GM23338 (cell line): Measurements from ENCODE around the gene RNASEH2C. TPM values are rescaled to one million over a fixed set of nuclear protein-coding genes. Genes with fewer than 3 reads are reported as not detected.

Experiments used
- CREB1 ChIP-seq: fragments of 250-450 bp; sonication (Bioruptor Pico); IDR thresholded peaks from 2 replicates; pipeline ENCODE4 v1.5.0; 2020; ENCODE audit warnings: low read depth, mild to moderate bottlenecking, moderate library complexity
- EZH2 ChIP-seq: fragments of 200-600 bp; sonication (generic); IDR thresholded peaks from one replicate; pipeline ENCODE4 v1.8.0; 2017; ENCODE audit warnings: antibody characterized with exemption, mild to moderate bottlenecking, low read depth; ENCODE audit not compliant: unreplicated experiment
- EZH2phosphoT487 ChIP-seq: fragments of 200-600 bp; sonication (generic); IDR thresholded peaks from one replicate; pipeline ENCODE4 v1.8.1; 2018; ENCODE audit warnings: antibody characterized with exemption; ENCODE audit not compliant: unreplicated experiment
- JUNB ChIP-seq: IDR thresholded peaks from one replicate; pipeline ENCODE4 v1.6.1; 2016; ENCODE audit warnings: antibody characterized with exemption; ENCODE audit not compliant: unreplicated experiment
- NANOG ChIP-seq: IDR thresholded peaks from 2 replicates; pipeline ENCODE4 v1.6.1; 2016; ENCODE audit warnings: antibody characterized with exemption, borderline replicate concordance
- POLR2AphosphoS5 ChIP-seq: IDR thresholded peaks from 2 replicates; pipeline ENCODE4 v1.6.1; 2016; ENCODE audit warnings: antibody characterized with exemption, low read depth
- STAT1 ChIP-seq: IDR thresholded peaks from one replicate; pipeline ENCODE4 v1.6.1; 2016; ENCODE audit warnings: antibody characterized with exemption; ENCODE audit not compliant: unreplicated experiment
- ZNF114 ChIP-seq: fragments of 250-450 bp; sonication (Bioruptor Pico); IDR thresholded peaks from 2 replicates; pipeline ENCODE4 v1.5.0; 2020; ENCODE audit warnings: mild to moderate bottlenecking, moderate library complexity
- ZNF331 ChIP-seq: fragments of 250-450 bp; sonication (Bioruptor Pico); IDR thresholded peaks from 2 replicates; pipeline ENCODE4 v1.5.0; 2020; ENCODE audit warnings: low read depth, mild to moderate bottlenecking, moderate library complexity
- polyA plus RNA-seq: library from polyadenylated mRNA; unstranded; fragments of >200 nt; fragmentation: Nextera tagmentation; extraction: Ambion mirVana; gene quantifications from 2 replicates; pipeline ENCODE4 v1.2.1, GENCODE V29; 2016
- total RNA-seq: library from RNA; depleted of rRNA; stranded (reverse); fragments of >200 nt; shearing (Covaris generic); gene quantifications from 2 replicates; pipeline ENCODE4 v1.2.3, GENCODE V29; 2014
- TF ChIP-seq, protein P1 (sequence below): fragments of 250-450 bp; sonication (Bioruptor Pico); IDR thresholded peaks from 2 replicates; pipeline ENCODE4 v1.5.0; 2020; ENCODE audit warnings: mild to moderate bottlenecking, moderate library complexity
- TF ChIP-seq, protein P2 (sequence below): IDR thresholded peaks from one replicate; pipeline ENCODE4 v1.6.1; 2018; ENCODE audit warnings: antibody characterized with exemption; ENCODE audit not compliant: unreplicated experiment
- TF ChIP-seq, protein P3 (sequence below), 2 experiments: fragments of 200-600 bp in 1 of 2; sonication (generic) in 1 of 2; conservative IDR thresholded peaks; 2 replicates each; pipeline versions ENCODE4 v1.5.1 to v1.6.1; 2016 to 2017; ENCODE audit warnings: antibody characterized with exemption in 2 of 2, low read depth in 2 of 2, mild to moderate bottlenecking in 2 of 2, moderate library complexity in 1 of 2

Gene RNASEH2C
- total and polyA plus RNA-seq, 2 experiments from 2014 or later: 37.8 to 73.2 TPM

DNA sequence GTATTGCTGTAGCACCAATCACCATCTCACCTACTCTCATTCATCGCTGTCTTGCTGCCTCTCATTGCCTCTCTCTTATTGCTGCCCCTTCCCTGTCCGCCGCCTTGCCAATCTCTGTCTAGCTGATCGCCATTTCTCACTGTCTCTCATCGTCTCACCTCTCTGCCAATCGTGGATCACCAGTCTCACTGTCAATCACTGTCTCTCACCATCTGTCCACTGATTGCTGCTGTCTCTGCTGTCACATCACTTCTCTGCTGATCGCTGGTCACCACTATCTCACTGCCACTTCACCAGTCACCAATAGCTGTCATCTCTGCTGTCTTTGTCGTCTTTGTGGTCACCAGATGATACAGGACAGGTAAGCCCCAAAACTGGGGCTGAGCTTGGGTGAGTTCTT, 20.6 kb upstream of the RNASEH2C start (continued):
- TF ChIP-seq, protein P1, sequence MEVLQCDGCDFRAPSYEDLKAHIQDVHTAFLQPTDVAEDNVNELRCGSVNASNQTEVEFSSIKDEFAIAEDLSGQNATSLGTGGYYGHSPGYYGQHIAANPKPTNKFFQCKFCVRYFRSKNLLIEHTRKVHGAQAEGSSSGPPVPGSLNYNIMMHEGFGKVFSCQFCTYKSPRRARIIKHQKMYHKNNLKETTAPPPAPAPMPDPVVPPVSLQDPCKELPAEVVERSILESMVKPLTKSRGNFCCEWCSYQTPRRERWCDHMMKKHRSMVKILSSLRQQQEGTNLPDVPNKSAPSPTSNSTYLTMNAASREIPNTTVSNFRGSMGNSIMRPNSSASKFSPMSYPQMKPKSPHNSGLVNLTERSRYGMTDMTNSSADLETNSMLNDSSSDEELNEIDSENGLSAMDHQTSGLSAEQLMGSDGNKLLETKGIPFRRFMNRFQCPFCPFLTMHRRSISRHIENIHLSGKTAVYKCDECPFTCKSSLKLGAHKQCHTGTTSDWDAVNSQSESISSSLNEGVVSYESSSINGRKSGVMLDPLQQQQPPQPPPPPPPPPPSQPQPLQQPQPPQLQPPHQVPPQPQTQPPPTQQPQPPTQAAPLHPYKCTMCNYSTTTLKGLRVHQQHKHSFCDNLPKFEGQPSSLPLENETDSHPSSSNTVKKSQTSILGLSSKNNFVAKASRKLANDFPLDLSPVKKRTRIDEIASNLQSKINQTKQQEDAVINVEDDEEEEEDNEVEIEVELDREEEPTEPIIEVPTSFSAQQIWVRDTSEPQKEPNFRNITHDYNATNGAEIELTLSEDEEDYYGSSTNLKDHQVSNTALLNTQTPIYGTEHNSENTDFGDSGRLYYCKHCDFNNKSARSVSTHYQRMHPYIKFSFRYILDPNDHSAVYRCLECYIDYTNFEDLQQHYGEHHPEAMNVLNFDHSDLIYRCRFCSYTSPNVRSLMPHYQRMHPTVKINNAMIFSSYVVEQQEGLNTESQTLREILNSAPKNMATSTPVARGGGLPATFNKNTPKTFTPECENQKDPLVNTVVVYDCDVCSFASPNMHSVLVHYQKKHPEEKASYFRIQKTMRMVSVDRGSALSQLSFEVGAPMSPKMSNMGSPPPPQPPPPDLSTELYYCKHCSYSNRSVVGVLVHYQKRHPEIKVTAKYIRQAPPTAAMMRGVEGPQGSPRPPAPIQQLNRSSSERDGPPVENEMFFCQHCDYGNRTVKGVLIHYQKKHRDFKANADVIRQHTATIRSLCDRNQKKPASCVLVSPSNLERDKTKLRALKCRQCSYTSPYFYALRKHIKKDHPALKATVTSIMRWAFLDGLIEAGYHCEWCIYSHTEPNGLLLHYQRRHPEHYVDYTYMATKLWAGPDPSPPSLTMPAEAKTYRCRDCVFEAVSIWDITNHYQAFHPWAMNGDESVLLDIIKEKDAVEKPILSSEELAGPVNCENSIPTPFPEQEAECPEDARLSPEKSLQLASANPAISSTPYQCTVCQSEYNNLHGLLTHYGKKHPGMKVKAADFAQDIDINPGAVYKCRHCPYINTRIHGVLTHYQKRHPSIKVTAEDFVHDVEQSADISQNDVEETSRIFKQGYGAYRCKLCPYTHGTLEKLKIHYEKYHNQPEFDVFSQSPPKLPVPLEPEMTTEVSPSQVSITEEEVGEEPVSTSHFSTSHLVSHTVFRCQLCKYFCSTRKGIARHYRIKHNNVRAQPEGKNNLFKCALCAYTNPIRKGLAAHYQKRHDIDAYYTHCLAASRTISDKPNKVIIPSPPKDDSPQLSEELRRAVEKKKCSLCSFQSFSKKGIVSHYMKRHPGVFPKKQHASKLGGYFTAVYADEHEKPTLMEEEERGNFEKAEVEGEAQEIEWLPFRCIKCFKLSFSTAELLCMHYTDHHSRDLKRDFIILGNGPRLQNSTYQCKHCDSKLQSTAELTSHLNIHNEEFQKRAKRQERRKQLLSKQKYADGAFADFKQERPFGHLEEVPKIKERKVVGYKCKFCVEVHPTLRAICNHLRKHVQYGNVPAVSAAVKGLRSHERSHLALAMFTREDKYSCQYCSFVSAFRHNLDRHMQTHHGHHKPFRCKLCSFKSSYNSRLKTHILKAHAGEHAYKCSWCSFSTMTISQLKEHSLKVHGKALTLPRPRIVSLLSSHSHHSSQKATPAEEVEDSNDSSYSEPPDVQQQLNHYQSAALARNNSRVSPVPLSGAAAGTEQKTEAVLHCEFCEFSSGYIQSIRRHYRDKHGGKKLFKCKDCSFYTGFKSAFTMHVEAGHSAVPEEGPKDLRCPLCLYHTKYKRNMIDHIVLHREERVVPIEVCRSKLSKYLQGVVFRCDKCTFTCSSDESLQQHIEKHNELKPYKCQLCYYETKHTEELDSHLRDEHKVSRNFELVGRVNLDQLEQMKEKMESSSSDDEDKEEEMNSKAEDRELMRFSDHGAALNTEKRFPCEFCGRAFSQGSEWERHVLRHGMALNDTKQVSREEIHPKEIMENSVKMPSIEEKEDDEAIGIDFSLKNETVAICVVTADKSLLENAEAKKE: no peak
- TF ChIP-seq CREB1 (CRISPR knock-in tag) (no peak), ZNF114 (CRISPR knock-in tag) (no peak), EZH2phosphoT487 (no peak), POLR2AphosphoS5 (no peak), JUNB (no peak), ZNF331 (no peak), NANOG (no peak), STAT1 (no peak), EZH2 (no peak)
- TF ChIP-seq, protein P2, sequence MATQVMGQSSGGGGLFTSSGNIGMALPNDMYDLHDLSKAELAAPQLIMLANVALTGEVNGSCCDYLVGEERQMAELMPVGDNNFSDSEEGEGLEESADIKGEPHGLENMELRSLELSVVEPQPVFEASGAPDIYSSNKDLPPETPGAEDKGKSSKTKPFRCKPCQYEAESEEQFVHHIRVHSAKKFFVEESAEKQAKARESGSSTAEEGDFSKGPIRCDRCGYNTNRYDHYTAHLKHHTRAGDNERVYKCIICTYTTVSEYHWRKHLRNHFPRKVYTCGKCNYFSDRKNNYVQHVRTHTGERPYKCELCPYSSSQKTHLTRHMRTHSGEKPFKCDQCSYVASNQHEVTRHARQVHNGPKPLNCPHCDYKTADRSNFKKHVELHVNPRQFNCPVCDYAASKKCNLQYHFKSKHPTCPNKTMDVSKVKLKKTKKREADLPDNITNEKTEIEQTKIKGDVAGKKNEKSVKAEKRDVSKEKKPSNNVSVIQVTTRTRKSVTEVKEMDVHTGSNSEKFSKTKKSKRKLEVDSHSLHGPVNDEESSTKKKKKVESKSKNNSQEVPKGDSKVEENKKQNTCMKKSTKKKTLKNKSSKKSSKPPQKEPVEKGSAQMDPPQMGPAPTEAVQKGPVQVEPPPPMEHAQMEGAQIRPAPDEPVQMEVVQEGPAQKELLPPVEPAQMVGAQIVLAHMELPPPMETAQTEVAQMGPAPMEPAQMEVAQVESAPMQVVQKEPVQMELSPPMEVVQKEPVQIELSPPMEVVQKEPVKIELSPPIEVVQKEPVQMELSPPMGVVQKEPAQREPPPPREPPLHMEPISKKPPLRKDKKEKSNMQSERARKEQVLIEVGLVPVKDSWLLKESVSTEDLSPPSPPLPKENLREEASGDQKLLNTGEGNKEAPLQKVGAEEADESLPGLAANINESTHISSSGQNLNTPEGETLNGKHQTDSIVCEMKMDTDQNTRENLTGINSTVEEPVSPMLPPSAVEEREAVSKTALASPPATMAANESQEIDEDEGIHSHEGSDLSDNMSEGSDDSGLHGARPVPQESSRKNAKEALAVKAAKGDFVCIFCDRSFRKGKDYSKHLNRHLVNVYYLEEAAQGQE: no peak
- TF ChIP-seq, protein P3, sequence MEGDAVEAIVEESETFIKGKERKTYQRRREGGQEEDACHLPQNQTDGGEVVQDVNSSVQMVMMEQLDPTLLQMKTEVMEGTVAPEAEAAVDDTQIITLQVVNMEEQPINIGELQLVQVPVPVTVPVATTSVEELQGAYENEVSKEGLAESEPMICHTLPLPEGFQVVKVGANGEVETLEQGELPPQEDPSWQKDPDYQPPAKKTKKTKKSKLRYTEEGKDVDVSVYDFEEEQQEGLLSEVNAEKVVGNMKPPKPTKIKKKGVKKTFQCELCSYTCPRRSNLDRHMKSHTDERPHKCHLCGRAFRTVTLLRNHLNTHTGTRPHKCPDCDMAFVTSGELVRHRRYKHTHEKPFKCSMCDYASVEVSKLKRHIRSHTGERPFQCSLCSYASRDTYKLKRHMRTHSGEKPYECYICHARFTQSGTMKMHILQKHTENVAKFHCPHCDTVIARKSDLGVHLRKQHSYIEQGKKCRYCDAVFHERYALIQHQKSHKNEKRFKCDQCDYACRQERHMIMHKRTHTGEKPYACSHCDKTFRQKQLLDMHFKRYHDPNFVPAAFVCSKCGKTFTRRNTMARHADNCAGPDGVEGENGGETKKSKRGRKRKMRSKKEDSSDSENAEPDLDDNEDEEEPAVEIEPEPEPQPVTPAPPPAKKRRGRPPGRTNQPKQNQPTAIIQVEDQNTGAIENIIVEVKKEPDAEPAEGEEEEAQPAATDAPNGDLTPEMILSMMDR (conservative IDR thresholded peaks at IDR 0.05; ENCODE audit: low read depth in 2 of 2): no peak
